HG02852 (cell line): ENCODE data around the gene ASH1L.
"Not testable (repeated sequence)": the region's sequence is repeated elsewhere in the genome, so short reads cannot be mapped to it uniquely, and the experiment has no call there.

Source experiments
- ATAC-seq: cut with Tn5 transposase; IDR thresholded peaks from one replicate; pipeline ENCODE4 v1.9.1; 2021; ENCODE audit warnings: mild to moderate bottlenecking, moderate library complexity; ENCODE audit not compliant: unreplicated experiment

ASH1L gene, protein sequence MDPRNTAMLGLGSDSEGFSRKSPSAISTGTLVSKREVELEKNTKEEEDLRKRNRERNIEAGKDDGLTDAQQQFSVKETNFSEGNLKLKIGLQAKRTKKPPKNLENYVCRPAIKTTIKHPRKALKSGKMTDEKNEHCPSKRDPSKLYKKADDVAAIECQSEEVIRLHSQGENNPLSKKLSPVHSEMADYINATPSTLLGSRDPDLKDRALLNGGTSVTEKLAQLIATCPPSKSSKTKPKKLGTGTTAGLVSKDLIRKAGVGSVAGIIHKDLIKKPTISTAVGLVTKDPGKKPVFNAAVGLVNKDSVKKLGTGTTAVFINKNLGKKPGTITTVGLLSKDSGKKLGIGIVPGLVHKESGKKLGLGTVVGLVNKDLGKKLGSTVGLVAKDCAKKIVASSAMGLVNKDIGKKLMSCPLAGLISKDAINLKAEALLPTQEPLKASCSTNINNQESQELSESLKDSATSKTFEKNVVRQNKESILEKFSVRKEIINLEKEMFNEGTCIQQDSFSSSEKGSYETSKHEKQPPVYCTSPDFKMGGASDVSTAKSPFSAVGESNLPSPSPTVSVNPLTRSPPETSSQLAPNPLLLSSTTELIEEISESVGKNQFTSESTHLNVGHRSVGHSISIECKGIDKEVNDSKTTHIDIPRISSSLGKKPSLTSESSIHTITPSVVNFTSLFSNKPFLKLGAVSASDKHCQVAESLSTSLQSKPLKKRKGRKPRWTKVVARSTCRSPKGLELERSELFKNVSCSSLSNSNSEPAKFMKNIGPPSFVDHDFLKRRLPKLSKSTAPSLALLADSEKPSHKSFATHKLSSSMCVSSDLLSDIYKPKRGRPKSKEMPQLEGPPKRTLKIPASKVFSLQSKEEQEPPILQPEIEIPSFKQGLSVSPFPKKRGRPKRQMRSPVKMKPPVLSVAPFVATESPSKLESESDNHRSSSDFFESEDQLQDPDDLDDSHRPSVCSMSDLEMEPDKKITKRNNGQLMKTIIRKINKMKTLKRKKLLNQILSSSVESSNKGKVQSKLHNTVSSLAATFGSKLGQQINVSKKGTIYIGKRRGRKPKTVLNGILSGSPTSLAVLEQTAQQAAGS (N-terminal part only)

DNA sequence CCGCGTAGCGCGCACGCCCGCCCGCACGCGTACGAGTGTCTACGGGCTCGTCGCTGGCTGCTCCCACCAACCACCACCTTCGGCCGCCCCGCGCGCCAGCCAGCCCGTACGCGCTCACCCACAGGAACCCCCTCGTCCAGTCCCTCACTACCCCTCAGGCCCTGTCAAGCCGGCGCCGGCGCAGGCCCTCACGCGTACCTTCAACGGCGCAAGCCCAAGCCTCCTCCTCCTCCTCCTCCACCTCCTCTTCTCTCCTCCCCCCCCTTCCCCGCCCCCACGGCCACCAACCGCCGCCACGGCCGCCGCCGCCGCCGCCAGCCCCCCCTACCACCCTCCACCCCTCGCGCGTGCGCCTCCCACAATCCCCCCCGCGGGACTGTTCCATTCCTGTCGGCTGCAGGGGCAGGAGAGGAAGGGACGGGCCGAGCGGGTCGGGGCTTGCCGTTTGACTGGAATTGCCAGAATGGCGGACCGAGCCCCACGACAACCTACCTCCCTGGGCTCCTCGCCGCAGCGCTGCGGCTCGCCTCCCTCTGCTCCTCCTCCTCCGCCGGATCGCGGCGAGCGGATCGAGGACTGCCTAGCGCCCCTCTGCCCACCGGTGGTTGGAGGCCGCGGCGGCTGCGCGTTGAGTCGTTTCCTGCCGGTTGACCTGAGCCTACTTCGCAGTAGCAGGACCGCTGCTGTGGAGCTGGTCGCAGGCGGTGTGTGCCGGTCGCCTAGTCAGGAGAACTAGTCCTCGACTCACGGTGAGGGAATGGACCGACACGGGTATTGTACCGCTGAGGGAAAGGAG lies at the start of gene ASH1L:
ASH1L (minus strand) TSS at position 223 of the 796 bp plus-strand sequence. CDS start 41,284 bp downstream, outside the sequence.
- ATAC-seq: peak; percentile 63

DNA sequence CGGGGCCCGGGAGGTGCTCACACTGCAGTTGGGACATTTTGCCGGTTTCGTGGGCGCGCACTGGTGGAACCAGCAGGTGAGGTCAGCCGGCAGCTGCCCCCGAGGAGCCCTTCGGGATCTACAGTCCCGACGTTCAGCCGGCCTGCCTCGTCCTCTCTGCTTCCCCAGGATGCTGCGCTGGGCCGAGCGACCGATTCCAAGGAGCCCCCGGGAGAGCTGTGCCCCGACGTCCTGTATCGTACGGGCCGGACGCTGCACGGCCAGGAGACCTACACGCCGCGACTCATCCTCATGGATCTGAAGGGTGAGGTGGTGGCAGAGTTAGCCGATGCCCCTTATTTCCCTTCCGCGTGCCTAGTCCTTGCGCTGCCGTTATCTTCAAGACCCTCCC lies 47.6 kb upstream of the ASH1L start:
- peak; percentile 25 for ATAC-seq

DNA sequence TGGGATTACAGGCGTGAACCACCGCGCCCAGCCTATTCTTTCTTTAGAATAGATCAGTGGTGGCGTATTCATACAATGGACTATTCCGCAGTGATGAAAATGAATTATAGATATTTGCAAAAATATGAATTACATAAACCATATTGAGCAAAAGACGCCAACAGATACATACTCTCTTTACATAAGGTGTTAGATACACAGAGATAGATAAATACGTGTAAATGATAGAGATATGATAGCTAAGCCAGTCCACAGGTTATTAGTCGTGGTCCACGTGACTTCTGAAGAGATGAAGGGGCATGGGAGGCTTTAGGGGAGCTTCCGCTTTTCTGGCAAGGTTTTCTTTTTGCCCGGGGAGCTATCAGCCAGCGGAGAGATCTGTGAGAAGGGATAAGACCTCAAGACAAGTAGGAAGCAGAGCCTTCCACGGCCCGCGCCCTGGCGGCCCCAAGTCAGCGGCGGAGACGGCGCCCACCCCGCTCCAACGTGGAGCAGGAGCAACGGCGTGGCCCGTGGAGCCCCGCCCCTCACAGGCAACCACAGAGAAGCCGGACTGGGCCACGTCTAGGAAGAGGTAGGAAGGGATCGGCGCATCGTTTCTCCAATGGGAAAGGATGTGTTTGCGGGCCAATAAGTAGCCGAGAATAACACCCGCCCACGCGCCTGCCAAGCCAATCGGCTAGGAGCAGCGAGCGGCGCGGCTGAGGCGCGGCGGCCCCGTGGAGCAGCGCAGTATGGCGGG lies 47.1 kb upstream of the ASH1L start, which contains the start of gene MSTO1:
MSTO1 (plus strand) TSS at position 704 of the 742 bp plus-strand sequence; CDS start at position 735, 31 bp downstream.
- ATAC-seq: peak; percentile 93

DNA sequence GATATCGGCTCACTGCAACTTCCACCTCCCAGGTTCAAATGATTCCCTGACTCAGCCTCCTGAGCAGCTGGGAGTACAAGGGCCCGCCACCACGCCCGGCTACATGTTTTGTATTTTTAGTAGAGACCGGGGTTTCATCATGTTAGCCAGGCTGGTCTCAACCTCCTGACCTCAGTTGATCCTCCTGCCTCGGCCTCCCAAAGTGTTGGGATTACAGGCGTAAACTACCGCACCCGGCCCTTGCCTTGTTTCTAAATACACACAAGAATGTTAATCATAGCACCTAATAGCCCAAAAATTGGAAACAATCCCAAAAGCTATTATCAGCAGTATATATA lies 46.3 kb upstream of the ASH1L start:
- ATAC-seq: no peak

DNA sequence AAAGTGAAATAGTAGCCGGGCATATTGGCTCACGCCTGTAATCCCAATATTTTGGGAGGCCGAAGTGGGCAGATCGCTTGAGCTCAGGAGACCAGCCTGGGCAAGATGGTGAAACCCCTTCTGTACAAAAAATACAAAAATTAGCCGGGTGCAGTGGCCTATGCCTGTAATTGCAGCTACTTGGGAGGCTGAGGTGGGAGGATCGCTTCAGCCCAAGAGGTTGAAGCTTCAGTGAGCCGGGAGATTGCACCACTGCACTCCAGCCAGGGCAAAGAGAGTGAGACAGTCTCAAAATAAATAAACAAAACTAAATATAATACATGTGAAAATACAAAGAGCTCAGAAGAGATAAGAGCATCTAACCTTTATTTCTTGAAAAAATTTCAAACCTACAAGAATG lies 45.1 kb upstream of the ASH1L start:
- ATAC-seq: no peak

DNA sequence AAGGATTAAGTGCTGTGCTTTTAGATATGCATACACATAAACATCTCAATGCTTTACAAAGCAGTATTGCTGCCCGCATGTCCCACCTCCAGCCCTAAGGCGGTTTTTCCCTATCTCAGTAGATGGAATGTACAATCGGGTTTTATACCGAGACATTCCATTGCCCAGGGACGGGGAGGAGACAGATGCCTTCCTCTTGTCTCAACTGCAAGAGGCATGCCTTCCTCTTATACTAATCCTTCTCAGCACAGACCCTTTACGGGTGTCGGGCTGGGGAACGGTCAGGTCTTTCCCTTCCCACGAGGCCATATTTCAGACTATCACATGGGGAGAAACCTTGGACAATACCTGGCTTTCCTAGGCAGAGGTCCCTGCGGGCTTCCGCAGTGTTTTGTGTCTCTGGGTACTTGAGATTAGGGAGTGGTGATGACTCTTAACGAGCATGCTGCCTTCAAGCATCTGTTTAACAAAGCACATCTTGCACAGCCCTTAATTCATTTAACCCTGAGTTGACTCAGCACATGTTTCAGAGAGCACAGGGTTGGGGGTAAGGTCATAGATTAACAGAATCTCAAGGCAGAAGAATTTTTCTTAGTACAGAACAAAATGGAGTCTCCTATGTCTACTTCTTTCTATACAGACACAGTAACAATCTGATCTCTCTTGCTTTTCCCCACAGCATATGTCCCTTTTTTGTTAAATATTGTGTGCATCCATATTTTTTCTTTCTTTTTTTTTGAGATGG lies 37.4 kb upstream of the ASH1L start:
- ATAC-seq: not testable (repeated sequence)

DNA sequence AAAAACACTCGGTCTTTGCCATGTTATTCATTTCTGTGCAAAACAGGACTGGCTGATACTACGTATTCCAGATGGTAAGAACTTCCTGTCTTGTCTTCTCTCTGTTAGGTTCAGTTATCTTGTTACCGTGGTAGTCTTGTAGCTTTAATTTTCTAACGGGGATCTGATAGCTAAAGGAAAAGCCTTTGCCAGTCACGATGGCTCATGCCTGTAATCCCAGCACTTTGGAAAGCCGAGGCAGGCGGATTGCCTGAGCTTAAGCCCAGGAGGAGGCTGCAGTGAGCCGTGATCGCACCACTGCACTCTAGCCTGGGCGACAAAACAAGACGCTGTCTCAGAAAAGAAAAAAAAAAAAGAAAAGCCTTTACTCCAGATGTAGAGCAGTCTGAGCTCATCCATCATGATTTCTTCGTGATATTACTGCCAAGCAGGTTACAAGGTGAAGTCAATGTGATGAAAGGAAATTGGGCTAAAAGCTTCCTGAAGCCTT lies 36.3 kb upstream of the ASH1L start:
- no peak for ATAC-seq

DNA sequence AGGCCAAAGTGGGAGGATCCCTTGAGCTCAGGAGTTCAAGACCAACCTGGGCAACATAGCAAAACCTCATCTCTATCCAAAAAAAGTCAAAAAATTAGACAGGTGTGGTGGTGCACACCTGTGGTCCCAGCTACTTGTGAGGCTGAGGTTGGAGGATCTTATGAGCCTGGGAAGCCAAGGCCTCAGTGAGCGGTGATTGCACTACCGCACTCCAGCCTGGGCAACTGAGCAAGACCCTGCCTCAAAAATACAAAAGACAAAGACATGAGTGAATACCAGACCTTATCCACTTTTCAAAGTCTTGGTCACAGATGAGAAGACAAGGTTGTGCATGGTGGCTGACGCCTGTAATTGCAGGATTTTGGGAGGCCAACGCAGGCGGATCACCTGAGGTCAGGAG lies 34.3 kb upstream of the ASH1L start:
- ATAC-seq: no peak

DNA sequence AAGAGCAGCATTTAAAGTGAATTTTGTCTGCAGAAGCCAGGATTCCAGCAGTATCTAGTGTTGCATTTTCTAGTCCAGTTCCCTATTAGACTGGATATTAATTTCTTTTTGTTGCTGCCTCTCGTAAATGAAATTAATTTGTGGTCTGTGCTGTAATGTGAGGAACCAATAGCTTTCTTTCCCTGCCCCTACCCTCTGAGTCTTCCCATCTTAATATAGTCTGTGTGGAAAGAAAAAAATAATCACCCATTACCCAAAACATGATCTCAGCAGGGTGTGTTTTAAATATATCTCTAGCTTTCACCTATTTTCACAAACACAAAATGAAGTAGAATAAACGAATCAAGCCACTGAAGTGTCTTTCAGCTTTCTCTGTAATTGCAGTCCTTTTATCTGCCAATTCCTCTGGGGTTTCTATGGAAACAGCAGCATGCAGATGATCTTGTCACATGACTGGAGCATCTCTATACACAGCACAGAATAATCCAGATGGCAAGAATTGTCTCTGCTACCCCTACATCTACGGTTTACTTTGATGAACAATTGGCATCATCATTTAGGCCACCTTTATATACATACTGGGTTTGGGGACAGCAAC lies 33.4 kb upstream of the ASH1L start:
- ATAC-seq: not testable (repeated sequence)

DNA sequence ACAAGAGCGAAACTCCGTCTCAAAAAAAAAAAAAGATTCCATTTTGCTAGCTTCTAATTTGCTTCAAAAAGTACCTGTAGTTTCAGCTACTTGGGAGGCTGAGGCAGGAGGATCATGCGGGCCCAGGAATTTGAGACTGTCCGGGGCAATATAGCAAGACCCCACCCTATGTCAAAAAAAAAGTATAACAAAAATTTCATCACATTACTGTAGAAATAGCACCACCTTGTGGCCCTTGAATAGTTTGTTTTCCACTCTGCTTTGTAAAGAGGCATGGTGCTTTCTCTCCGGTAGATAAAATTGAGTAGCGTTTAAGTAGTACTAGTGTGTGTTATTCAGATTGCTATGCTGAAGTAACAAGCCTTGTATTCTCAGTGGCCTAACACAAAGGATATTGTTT lies 29.2 kb upstream of the ASH1L start:
- ATAC-seq: no peak

DNA sequence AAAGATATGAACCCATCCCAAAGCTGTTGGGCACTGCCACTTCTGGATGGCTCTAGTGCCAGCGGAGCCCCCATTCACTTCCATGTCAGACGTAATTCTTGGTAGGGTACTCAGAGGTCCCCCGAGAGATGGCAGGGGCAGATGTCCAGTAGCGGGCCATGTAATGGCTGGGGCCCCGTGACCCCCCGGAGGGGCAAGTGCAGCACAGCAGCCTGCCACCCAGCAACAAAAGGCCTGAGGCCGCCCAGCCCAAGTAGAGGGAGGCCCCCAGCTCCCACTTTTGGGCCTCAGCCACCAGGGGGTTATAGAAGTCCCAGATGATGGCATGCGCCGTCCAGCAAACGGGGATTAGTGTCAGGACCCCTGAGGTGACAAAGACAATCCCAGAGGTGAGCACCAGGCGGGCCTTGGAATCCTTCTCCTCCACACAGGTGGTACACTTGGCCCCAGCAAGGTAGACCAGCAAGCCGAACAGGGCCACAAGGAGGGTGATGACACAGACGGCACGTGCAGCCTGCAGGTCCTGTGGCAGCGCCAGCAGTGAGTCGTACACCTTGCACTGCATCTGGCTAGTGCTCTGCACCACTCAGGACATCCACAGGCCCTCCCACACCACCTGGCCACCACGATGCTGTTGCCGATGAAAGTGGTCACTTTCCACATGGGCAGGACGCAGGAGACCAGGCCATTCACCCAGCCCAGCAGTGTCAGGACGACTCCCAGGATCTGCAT lies 28.1 kb upstream of the ASH1L start:
- not testable (repeated sequence) for ATAC-seq

DNA sequence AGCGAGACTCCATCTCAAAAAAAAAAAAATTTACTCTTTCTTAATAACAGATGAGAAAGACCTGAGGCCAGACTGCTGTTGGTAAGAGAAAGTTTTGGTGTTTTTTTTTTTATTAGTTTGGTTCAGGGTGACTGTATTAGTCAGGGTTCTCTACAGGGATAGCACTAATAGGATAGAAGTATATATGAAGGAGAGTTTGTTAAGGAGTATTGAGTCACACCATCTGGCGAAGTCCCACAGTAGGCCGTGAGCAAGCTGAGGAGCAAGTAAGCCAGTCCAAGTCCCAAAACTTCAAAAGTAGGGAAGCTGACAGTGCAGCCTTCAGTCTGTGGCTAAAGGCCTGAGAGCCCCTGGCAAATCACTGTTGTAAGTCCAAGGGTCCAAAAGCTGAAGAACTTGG lies 26.7 kb upstream of the ASH1L start:
- ATAC-seq: not testable (repeated sequence)

DNA sequence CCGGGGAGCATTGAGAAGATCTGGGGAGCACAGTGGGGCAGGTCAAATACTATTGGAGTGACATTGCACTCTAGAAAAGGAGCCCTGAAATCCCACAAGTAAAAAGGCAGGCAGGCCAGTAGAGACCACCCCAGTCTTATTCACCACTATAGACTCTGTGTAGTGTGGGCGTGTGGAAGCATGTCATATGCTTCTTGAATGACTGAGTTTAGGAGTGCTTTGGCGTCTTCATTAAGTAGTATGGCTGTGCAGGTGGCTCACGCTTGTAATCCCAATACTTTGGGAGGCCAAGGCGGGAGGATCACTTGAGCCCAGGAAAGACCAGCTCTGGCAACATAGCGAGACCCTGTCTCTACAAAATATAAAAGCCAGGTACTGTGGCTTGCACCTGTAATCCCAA lies 21.2 kb upstream of the ASH1L start:
- not testable (repeated sequence) for ATAC-seq

DNA sequence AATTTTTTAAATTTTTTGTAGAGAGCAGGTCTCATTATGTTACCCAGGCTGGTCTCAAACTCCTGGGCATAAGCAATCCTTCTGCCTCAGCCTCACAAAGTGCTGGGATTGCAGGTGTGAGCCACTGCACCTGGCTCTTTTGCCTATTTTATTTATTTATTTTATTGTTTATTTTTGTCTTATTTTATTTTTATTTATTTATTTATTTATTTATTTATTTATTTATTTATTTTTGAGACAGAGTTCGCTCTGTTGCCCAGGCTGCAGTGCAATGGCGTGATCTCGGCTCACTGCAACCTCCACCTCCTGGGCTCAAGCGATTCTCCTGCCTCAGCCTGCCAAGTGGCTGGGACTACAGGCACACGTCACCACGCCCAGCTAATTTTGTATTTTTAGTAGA lies 13.0 kb upstream of the ASH1L start:
- not testable (repeated sequence) for ATAC-seq

DNA sequence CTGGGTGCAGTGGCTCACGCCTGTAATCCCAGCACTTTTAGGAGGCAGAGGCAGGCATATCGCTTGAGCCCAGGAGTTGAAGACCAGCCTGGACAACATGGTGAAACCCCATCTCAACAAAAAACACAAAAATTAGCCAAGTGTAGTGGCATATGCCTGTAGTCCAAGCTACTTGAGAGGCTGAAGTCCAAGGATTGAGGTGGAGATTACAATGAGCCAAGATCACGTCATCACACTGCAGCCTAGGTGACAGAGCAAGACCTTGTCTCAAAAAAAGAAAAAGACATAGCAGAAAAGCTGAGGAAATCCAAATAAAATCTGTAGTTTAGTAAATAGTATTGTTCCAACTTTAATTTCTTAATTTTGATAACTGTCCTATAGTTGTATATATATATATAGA lies 11.5 kb upstream of the ASH1L start:
- no peak for ATAC-seq

DNA sequence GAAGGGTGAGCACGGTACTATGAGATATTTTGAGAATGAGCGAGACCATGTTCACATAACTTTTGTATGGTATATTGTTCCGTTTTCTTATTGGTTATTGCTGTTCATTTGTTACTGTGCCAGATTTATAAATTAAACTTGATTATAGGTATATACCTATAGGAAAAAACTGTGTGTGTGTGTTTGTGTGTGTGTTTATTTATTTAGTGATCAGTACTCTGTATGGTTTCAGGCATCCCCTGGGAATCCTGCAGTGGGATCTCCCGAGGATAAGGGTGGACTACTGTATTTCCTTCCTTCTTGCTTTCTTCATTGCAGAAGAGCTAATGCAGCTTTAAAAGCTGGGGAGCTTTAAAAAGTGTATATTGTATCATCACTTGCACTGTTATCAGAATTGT lies 8.0 kb upstream of the ASH1L start:
- no peak for ATAC-seq

DNA sequence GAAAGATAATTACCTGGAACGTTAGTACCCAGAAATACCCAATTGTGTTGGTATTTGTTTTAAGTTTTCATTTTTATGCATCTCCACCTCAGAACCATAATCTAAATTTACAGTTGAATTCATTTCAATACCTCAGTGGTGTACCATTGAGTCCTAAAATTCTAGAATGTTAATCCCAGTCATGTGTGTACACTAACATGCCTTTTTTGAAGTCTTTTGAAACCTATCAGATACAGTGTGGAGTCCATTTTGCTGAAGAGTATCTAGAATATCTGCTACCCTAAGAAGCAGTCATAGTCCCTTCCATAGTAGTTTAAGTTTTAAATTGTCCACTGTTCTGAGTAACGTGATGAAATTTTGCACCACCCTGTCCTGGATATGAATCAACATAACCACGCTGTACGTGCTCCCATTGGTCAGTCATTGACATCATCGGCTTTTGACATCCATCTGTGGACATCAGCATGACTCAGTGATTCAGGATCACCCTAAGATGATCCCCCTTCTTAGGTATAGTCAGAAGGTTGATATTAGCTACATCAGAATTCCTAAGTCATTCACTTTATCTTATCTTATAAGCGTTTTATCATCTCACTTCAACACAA lies 7.5 kb upstream of the ASH1L start:
- ATAC-seq: no peak
